GM10847 (cell line): Measurements from ENCODE around the gene FTSJ3.

Experiments used
- POLR2A ChIP-seq: IDR thresholded peaks from 2 replicates; pipeline ENCODE4 v1.6.1; 2011; ENCODE audit not compliant: insufficient read length; ENCODE audit errors: extremely low read depth

Gene FTSJ3

GRCh38 chr17:63830904-63831491 is 3.5 kb upstream of the FTSJ3 start:
- no peak for TF ChIP-seq POLR2A

- no peak for TF ChIP-seq POLR2A
Measured at GRCh38 chr17:63830278-63830677, 2.8 kb upstream of the FTSJ3 start.

- TF ChIP-seq POLR2A = no peak
Measured at GRCh38 chr17:63828936-63829335, 1.5 kb upstream of the FTSJ3 start.

- no peak for TF ChIP-seq POLR2A
Measured at GRCh38 chr17:63827801-63828221, 348 bp upstream of the FTSJ3 start.

- TF ChIP-seq POLR2A = no peak
Measured at GRCh38 chr17:63826468-63827001, 928 bp downstream of the FTSJ3 start.

- no peak for TF ChIP-seq POLR2A
Measured at GRCh38 chr17:63824362-63824761, 3.1 kb downstream of the FTSJ3 start.

DNA sequence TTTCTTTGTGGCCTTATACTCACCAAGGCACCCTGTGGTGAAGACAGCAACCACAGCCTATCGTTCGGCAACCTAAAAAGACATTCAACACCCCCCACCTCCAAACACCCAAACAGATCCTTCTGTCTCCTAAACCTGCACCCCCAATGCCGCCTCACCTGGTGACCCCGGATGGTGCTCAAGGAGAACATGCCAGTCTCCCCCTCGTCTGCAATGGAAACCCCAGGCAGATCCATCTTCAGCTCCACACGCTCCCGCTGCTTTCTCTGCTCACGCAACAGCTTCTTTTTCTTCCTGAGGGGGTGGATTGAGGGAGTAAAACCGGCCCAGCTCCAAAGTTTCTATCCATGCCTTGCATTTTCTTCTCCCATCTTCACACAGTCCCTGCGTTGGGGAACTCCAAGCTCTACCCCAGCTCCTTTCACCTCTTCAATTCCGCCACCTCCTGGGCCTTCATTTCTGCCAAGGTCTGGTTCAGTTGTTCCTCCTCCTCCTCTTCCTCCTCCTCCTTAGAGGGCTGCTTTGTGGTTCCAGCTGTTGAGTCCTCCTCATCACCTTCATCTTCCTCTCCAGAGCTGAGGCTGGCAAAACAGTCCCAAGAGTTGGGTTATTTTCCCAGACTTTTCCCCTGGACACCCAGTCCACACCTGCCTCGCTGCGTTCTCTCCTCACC is 3.7 kb downstream of the FTSJ3 start:
- TF ChIP-seq POLR2A = no peak

- TF ChIP-seq POLR2A = no peak
Measured at GRCh38 chr17:63822537-63822936, 4.9 kb downstream of the FTSJ3 start.

DNA sequence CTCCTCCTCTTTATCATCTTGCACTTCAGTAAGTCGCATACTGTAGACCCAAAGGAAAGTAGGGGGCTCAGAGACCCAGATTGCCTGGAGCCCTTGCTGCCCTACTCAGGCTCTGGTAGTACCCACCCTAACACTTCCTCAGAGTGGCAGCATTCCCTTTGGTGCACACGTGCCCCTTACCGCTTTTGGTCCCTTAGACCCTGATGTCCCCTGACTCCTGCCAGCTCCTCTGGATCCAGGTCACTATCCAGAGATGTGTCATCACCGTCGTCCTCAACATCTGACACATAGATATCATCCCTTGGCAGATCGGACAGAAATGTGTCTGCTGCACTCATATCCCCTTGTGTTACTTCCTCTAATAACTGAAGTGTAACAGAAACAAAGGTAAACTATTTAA is 5.7 kb downstream of the FTSJ3 start:
- TF ChIP-seq POLR2A = no peak

DNA sequence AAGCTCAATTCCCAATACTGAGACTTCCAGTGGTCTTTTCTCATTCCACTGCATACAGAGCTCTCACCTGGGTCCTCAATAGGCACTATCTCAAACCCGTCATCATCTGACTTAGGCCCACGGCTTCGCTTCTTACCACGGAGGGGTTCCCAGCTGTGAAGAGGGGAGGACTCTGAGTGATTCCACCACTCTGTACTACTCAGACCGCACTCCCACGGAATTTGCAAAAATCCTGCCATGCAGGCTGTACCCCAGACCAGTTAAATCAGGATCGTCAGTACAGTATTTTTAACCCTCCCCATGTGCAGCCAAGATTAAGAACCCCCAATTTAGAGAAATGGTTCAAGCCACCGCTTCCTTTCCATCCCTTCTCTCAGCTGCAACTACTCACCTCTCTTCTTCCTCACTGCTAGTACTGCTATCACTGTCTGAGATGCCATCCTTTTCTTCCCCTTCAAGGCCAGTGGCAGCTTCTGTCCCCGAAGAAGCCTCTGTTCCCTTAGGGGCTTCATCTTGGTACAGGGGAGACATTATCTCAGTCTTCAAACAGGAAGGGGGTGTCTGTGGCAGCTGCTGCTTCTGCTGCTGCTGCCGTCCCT is 6.4 kb downstream of the FTSJ3 start:
- no peak for TF ChIP-seq POLR2A

GRCh38 chr17:63819585-63820537 is 7.6 kb downstream of the FTSJ3 start:
- TF ChIP-seq POLR2A = no peak

DNA sequence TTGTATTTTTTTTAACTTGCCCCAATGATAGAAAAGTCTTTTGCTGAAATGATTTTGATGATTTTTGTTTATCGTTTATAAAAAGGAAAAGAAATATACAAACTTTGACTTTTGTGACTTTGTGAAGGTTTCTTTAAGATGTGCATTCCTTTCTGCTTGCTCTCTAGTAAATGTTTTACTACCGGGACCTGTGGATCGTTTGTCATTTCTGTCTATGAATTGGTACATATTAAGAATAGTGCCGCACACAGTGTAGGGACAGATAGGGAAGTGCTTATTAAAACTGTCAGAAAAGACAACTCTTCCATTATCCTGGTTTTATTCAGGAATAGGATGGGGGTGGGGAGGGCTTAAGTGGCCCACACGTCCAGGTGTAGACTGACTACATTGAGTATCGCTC is 8.3 kb downstream of the FTSJ3 start:
- TF ChIP-seq POLR2A = no peak

GRCh38 chr17:63817736-63818385 is 9.6 kb downstream of the FTSJ3 start:
- no peak for TF ChIP-seq POLR2A

DNA sequence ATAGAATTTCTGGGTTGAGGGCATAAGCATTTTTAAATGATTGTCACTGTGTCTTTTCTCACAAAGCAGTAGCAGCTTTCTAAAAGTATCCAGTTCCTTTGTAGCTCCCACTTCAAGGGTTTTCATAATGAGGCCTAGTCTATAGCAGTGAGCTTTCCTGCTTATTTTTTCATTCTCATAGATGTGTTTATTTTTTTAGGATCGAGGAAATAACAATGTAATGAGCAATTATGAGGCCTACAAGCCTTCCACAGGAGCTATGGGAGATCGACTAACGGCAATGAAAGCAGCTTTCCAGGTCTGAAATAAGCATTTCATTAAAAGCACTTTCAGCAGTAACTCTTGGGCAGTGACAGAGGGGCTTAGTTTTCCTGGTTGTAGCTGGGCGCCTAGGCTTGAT is 10.8 kb downstream of the FTSJ3 start:
- no peak for TF ChIP-seq POLR2A

GRCh38 chr17:63816123-63816522 is 11.3 kb downstream of the FTSJ3 start:
- TF ChIP-seq POLR2A = no peak
